HG03439 (cell line): ENCODE data around the gene TKT.
"Not testable (repeated sequence)": the region's sequence is repeated elsewhere in the genome, so short reads cannot be mapped to it uniquely, and the experiment has no call there.

Experiments
- ATAC-seq: cut with Tn5 transposase; IDR thresholded peaks from one replicate; pipeline ENCODE4 v1.9.1; 2021; ENCODE audit warnings: mild to moderate bottlenecking, moderate library complexity; ENCODE audit not compliant: unreplicated experiment

TKT gene

DNA sequence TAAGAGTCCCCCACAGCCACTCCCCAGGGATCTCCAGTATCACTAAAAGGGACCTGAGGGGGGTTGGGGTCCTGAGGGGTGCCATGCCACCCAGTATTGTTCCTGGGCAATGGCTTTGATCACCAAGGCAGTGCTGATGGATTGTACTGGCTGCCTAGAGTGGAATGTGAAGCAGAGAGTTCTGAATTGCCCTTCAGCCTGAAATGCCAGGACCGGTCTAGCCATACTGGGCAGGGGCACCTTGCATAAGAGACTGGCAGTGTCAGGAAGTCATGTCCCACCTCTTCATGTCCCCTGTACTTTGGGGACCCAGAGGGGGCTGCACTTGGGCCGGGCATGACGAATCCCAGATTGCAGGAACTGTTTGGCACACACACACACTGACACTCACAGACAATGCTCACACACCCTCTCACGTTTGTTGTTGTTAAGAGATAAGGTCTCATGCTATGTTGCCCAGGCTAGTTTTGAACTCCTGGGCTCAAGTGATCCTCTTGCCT, 4.5 kb upstream of the TKT start:
- ATAC-seq, result no peak

- no peak for ATAC-seq
Observed at GRCh38 chr3:53259427-53260259, 3.8 kb upstream of the TKT start.

DNA sequence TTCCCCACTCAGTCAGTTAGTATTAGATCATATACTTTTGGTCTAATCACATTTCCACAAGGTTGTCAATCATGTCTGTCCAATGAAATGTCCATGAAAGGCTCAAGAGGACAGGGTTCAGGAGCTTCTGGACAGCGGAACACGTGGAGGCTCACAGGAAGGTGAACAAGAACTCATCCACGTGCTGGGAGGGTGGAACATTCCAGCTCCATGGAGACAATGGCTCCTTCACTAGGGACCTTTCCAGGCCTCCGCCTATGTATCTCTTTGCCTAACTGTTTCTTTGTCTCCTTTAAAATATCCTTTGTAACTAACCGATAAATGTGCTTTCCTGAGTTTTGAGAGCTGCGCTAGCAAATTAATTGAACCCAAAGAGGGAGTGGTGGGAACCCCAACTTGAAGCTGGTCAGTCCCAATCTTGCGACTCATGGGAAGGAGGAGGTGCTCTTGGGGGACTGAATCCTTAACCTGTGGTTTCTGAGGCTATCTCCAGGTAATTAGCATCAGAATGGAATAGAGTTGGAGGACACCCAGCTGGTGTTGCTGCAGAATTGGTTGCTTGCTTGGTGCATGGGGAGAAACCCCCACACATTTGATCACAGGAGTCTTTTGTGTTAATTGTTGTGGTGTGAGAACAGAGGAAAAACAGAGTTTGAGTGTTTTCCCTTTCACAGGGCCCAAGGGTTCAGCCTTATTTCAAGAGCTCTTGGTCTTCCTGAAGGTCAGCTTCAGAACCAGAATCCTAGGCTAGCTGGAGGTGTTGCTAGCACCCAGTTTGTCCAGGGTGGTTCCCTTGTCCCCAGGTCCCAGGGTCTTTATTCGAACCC, 3.0 kb upstream of the TKT start:
- ATAC-seq, result no peak

GRCh38 chr3:53257465-53257864, 1.6 kb upstream of the TKT start:
- ATAC-seq, result no peak

GRCh38 chr3:53256704-53257055, 858 bp upstream of the TKT start:
- no peak for ATAC-seq

- ATAC-seq, result peak; percentile 42
Observed at GRCh38 chr3:53255423-53255774, 423 bp downstream of the TKT start.

DNA sequence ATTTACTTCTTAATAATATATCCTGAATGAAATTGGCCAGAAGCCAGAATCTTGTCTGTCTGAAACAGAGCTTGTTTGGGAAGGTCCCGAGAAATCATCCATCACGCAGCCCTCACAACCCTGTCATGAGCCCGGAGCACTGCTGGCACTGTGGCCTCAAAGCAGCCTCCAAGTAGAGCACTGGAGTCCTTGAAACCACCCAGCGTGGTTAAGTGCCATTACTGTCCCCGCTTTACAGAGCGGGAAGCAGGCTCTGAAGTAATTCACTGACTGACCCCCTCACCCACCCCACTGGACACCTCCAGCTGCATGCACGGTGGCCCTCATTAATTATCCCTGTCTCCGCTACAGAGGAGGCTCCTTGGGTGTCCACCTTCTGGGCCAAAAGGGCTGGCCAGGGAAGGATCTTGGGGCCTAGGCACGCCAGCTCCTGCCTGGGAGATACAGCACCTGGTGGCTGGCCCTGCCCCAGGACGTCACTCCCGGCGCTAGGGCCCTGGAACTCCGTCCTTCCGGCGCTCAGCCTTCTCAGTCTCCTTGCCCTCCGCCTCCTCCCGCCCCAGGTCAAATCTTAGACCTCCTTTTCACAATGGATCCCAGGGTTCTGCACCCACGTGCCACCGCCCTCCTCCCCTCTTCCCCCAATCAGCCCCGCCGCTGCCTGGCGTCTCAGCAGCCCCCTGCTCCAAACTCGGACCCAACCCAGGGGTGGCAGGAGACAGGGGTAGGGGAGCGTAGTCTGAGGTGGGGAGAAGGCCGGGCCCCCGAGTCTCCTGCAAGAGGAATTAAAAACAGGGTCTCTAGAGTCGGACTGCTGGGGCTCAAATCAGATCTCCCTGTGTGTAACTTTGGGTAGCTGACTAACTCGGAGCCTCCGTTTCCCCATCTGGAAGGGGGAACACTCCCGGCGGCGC, 1.1 kb downstream of the TKT start:
- ATAC-seq, result peak; percentile 37

- ATAC-seq, result no peak
Observed at GRCh38 chr3:53253707-53254508, 1.9 kb downstream of the TKT start.

- ATAC-seq, result not testable (repeated sequence)
Observed at GRCh38 chr3:53252947-53253322, 2.9 kb downstream of the TKT start.

DNA sequence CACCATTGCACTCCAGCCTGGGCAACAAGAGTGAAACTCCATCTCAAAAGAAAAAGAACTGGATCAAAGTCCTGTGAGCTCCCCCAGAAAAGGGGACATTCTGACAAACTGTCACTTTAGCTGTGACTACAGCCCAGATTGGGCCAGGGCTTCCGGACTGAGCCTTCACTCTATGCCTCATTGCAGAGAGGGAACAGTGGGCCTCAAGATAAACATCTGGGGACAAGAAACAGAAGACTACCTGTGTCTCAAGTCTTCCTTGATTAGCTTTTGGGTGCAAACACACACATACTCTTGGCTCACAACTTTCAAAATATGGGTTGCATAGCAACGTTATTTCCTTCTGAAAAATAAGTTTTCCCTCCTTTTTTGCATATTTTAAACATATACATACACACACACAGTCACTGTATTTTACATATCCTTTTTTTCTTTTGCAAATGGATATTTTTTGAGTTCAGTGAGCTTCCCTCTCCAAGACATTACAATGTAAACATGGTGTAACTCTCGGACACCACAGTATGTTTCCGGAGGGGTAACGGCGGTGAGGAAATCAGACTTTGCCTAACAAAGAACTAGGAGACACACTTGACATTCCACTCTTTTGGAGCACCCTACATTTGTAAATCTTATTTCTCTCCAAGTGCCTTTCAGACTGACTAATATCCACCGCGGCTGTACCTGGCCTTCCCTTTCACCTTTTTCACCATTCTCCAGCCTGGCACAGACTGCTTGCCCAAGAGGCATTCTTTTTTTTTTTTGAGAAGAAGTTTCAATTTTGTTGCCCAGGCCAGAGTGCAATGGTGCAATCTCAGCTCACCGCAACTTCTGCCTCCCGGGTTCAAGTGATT, 3.5 kb downstream of the TKT start:
- ATAC-seq, result no peak

DNA sequence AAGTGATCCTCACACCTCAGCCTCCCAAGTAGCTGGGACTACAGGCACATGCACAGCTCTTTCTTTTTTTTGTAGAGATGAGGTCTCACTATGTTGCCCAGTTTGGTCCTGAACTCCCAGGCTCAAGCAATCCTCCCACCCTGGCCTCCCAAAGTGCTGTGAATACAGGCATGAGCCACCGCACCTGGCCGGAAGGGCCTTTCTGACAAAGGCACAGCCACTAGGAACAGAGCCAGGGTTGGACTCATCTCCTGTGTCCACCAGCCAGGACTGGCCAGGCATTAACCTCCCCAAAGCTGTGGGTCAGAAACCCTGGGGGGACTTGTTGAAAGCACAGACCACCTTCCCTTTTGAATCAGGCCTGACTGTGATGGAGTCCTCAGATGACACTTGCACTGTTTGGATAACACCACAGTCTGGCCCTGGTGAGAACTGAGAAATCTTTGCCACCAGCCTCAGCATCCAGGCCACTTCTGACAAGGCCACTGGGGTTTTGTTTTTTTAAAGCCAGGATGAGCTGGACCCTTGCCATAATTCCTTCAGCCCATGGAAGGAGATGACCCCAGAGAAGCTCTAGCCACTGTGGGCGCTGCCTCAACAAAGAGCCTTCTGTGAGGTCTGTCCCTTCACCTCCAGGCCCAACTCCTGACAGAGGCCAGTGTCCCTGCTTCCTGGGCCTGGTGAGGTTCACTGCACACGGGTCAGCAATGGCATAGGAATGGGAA, 4.8 kb downstream of the TKT start:
- ATAC-seq, result no peak

- ATAC-seq, result no peak
Observed at GRCh38 chr3:53250453-53250852, 5.4 kb downstream of the TKT start.

- no peak for ATAC-seq
Observed at GRCh38 chr3:53248161-53248560, 7.7 kb downstream of the TKT start.

DNA sequence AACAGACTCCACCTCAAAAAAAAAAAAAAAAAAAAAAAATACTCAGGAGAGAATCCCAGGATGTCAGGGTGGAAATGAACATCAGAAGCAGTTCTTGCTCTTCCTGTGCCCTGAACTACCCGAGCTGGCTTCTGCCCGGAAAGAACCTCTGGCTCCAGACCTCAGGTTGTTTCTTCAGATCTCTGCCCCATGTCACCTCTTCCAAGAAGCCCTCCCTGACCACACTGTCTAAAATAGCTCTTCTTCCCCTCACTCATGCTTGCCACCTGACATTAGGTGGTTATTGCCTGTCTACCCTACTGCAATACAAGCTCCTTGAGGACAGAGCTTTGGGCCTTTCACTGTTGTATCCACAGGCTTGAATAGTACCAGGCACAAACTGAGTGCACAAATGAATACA, 8.2 kb downstream of the TKT start:
- ATAC-seq, result no peak

GRCh38 chr3:53244271-53244670, 11.6 kb downstream of the TKT start:
- no peak for ATAC-seq

DNA sequence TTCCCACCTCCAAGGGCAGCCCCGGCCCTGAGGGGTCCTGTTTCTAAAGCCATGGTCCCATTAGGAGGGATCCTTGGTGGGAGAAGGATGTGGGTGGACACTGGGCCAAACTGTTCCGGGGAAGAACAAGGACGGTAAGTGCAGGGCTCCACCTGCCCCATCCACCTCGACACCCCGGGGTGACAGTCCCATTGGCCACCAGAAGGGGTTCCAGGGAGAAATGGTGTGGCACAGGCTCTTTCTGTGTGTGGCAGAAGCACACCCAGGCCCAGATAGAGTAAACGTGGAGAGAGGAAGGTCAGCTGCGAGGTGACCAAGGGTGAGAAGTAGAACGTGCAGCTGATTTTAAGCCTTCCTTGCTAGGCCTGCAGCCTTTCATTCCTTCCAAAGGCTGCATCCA, 12.0 kb downstream of the TKT start:
- ATAC-seq, result no peak

- no peak for ATAC-seq
Observed at GRCh38 chr3:53243165-53243564, 12.7 kb downstream of the TKT start.

GRCh38 chr3:53242642-53243041, 13.2 kb downstream of the TKT start:
- ATAC-seq, result no peak

GRCh38 chr3:53242155-53242554, 13.7 kb downstream of the TKT start:
- ATAC-seq, result no peak
